HG03565 (cell line): ENCODE results near the gene RGS6.

Experiments
- ATAC-seq: cut with Tn5 transposase; IDR thresholded peaks from one replicate; pipeline ENCODE4 v1.9.1; 2021; ENCODE audit warnings: mild to moderate bottlenecking, moderate library complexity; ENCODE audit not compliant: unreplicated experiment

Gene RGS6

GRCh38 chr14:72565917-72566316 is 633.7 kb downstream of the RGS6 start:
- ATAC-seq: no peak

DNA sequence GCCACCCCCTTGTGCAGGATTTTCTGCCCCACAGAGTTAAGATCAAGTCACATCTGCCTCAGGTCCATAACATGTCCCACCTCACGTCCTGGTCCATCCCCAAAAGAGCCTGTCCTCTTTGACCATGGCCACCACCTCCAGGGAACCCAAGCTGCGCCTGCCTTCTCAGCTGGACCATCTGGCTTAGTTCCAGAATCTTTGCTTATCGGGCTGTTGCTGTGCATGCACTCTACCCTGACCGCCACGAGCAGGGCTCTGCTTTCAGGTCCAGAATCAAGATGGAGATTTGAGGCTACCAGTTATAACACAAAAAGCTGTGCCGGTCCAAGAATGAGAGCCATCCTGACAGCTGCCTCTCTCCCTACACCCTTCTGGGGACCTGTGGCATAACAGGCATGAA is 635.0 kb downstream of the RGS6 start:
- ATAC-seq: no peak

DNA sequence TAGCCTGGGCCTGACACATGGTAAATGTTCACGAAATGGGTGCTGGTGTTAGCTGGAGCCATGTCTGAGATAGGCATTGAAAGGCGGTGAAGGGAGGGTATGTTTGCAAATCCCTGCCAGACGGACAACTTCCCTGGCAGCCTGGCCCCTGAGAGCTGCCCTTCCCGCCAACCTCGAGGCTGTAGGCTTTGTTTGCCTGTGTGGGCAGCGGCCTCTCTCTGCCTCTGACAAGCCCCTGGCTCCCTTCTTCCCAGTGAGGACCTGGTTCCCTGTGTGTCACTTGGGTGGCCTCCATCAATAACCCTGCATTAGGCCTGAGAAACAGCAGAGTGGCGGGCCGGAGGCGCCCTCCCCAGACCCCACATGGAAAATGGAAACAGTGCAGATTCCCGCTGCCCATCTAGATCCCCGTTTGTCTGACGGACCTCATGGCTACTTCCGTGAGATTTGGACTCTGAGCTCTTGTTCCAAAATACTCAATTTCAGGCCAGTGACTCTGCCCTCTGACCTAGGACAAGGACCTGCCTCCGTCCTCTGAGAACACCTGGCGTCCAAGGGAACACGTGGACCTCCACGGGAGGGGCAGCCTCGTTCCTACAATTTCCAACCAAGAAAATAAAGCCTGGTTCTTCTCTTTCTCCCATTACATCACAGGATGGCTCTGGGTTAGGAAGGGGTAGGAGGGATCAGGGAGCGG is 636.2 kb downstream of the RGS6 start:
- no peak for ATAC-seq

- no peak for ATAC-seq
Observed at GRCh38 chr14:72573725-72574417, 641.6 kb downstream of the RGS6 start.

DNA sequence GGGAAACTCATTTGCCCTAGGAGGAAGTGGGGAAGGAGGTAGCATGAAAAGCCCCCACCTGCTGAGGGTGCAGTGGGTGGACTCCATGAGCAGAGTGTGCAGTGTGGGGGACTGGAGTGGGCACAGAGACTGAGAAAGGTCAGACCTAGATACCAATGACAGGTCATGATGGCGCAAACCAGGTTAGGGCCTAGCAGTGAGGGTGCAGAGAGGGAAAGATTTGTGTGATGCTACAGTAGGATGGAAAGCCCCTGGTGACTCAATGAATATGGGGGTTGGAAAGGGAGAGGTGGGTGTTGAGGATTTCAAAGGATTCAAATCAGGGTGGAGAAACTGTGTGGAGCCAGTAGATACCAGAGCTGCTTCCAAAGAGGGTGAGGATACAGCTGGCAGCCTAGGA is 642.5 kb downstream of the RGS6 start:
- ATAC-seq: no peak

DNA sequence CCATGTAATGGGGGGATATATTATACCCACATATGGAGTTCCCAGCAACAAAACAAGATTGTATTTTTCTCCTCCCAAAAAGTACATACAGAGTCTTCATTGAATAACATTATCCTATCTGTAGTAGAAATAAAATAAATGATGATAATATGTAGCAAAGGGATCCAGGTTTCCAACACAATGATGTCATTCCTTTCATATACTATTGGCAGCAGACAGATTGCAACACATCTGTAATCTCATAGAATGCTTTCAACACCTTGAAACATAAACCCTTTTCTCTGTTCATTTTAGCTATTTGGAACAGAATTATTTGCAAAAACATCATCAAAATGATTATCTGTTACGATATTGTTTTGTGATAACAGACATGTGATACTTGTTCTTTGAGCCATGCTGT is 644.0 kb downstream of the RGS6 start:
- ATAC-seq: no peak

DNA sequence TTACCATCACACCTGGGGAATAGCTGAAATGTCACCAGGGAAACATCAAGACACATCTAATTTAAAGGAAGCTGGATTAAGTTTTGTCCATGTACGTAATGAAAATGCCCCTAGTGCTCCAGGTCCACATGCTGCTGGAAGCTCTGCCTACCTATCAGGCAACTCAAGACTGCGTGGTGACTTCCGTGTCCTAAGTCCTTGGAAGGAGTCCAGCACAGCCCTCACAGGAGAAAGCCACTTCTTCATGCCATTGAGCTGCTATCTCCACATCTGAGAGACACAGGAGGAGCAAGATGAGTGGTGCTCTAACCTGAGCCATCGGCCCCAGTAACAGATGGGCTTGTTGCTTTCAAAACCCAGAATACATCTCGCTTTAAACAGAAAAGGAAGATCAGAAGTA is 645.3 kb downstream of the RGS6 start:
- ATAC-seq: no peak

- no peak for ATAC-seq
Observed at GRCh38 chr14:72578514-72578913, 646.3 kb downstream of the RGS6 start.

- no peak for ATAC-seq
Observed at GRCh38 chr14:72582582-72582981, 650.4 kb downstream of the RGS6 start.

DNA sequence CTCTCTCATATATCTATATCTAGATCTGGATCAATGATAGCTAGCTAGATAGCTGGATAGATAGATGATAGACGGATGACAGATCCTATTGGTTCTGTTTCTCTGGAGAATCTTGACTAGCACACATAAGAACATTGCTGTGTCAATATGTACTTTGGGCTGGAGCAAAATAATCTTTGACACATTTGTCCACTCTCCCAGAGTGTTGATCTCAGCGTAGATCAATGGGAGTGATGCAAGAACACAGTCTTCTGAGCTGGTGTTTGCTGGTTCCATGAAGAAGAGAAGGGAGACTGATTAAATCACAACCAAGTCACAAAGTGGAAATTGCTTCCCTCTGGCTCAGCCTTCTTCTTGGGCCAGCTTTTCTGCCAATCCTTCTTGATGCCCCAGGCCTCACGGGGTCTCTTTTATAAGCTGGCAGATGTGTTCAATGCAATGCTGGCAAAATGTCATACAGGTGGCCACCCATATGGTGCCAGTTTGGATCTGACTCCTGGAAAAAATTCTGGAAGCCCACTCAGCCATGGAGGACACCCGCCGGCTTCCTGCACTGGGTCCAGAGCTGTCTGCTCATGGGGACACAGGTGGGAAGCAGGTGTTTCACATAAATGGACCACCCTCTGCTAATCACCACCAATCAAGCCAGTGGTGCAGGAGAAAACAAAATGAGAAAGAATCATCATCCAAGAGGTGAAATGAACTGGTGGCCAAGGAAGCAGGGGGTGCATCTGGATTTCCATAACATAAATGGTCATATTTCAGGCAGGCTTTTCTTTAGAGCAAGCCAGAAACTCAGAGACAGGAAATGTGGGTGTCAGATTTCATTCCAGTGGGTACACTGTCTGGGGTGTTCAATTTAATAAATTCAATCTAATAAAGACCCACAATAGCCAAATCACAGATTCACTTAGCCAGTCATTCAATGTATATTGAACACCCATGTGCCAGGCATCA is 651.4 kb downstream of the RGS6 start:
- ATAC-seq: no peak

DNA sequence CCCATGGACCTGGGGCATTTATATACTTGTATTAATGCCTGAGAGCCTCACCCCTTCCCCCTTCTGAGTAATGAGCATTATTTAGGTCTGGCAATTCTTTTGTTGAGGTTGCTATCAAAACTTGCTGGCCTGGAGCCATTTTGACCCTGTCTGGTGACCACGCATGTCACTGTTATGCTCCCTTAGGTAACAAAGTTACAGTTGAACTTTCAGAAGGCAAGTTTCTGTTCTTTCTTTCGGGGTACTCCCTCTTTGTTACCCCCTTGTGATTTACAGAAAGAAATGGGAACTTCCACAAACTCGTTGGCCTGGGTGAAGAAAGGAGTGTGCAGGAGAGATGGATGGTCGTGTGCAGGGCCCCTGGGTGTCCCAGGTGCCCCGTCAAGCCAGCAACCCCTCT is 656.3 kb downstream of the RGS6 start:
- no peak for ATAC-seq

DNA sequence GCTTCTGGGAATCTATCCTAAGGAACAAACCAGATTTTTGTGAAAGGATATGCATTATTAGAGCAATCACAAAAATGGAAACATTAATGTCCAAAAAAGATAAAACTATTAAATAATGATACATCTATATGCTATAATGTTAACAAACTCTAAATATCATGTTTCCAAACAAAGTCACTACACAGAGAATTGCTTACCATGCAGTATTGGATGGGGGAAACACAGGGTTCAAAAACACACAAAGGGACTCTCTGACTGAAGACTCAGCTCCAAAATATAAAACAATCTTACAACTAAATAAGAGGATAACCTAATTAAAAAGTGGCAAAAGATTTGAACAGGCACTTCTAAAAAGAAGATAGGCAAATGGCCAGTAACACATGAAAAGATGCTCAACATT is 657.4 kb downstream of the RGS6 start:
- no peak for ATAC-seq

DNA sequence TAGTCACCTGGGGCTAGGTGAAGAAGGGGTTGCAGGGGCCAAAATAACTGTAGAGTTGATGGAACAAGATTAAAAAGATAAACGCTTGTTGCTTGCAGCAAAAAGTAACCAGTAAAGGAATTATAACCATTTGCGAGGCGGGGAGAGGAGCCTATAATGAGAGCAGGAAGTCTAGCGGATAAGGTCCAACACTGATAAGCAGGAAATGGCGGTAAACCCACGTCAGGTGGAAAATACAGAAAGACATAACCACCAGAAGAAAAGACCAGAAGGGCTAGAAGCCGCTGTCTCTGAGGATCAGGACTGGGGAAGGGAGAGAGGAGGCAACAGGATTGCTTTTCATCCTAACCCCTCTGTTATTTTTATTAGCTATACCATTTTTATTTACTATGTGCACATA is 658.3 kb downstream of the RGS6 start:
- no peak for ATAC-seq

- no peak for ATAC-seq
Observed at GRCh38 chr14:72591391-72591790, 659.2 kb downstream of the RGS6 start.

- ATAC-seq: no peak
Observed at GRCh38 chr14:72594099-72594901, 662.1 kb downstream of the RGS6 start.

DNA sequence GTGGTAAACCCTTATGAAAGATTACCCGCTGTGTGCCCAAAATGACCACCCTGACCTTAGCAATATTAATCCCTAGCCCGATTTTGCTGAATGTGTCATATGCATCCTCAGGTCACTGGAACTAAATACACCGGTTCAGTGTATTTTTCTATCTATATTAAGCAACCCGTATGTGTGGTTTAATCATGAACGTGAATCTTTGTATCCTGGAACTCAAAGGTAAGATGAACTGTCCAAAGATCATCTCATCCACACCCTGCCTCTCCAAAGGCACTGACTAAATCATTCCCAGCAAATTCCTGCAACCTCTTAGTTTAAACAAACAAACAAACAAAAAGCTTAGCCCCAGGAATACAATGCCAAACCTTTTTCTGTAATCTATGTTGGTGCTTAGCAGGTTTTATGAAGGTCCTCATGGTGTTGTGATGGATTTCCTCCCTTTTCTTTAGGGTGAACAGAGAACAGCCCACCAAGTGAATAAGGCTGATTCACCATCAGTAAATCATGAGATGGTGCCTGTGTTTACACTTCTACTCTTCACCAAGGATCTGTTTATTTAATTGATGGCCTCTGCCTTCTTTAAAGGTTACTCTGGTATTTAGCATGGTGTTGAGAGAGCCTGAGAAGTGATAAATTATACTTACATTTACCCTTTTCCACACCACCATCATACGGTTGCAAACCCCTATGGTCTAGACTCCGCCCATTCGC is 663.1 kb downstream of the RGS6 start:
- no peak for ATAC-seq

DNA sequence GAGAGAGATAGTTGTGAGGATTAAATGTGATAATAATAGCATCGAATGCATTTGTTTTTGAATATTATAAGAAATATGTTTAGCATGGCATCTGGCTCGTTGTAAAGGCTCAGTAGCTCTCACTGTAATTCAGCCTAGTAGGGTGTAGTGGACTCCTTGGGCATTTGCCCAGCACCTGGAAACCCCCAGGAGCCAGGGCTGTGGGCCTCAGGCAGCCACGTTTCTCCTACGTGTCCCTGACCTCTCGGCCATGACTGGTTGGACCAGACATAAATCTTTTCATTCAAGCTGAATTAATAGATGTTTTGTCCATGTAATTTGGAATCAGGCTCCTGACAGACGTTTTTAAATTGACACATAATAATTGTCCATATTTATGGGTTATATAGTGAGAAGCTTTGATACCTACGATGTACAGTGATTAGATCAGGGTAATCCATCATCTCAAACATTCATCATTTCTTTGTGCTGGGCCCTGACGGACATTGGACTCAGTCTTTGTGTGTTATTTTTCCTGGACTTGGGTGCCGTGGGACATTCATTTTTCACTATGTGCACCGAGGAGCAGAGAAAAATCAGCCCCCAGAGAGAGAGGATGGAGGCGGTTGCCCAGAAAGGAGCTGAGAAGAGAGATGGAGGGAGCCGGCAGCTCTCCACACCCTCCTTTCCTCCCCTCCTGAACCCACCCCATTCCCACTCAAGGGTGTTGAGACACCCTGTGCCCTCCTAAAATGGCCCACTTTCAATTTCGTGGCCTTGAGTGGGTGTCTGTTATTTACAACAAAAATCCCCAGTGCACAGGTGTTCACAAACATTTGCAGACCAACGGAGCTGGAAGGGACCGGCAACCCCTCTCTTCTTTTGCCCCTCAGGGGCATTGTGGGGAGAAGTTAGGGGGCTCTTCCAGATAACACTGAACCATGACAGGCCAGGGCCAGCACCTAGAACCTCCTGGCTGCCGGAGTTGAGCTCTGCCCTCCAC is 665.3 kb downstream of the RGS6 start:
- no peak for ATAC-seq

GRCh38 chr14:72598306-72598705 is 666.1 kb downstream of the RGS6 start:
- no peak for ATAC-seq
